ENCODE results near the gene TGIF2. TPM values are rescaled to one million over a fixed set of nuclear protein-coding genes. Genes with fewer than 3 reads are reported as not detected.

The TGIF2 gene
- total and polyA plus RNA-seq, 9 of the 15 experiments (the other 6 are each of a cell fraction or from before 2014, with no cell fraction given) = 6.8 to 27.8 (median 15.7) TPM

GRCh38 chr20:36604952-36605398, 31.6 kb downstream of the TGIF2 start (continued):
- TF ChIP-seq BCLAF1 (IDR thresholded peaks at IDR 0.05; ENCODE audit: borderline replicate concordance in 1 of 2, control insufficient read depth in 1 of 2, low read depth in 2 of 2, low read length in 1 of 2) (no peak), SMARCC2 (IDR thresholded peaks at IDR 0.05; ENCODE audit: low read depth) (0 out of 2 replicates have a peak, but pooled peaks have one; percentile 32), VEZF1 (CRISPR knock-in tag; IDR thresholded peaks at IDR 0.05) (no peak), CBFB (CRISPR knock-in tag; IDR thresholded peaks at IDR 0.05) (peak; percentile 61; the same call in 1 of the 2 replicates), ZNF398 (CRISPR knock-in tag; IDR thresholded peaks at IDR 0.05) (no peak), ZNF124 (CRISPR knock-in tag; IDR thresholded peaks at IDR 0.05) (no peak), HMGXB4 (CRISPR knock-in tag; IDR thresholded peaks at IDR 0.05) (no peak), RFX5 (IDR thresholded peaks at IDR 0.05; ENCODE audit: low read depth, low read length) (no peak), ZNF280B (CRISPR knock-in tag; IDR thresholded peaks at IDR 0.05) (no peak), CUX1 (CRISPR knock-in tag; IDR thresholded peaks at IDR 0.05) (no peak)

Data from K562 (cell line).